Measurements from ENCODE around the gene MFN2. TPM values are rescaled to one million over a fixed set of nuclear protein-coding genes. Genes with fewer than 3 reads are reported as not detected.

Gene MFN2
- total and polyA plus RNA-seq, 4 donors, result 26.7 to 70.8 (median 39.9) TPM

GRCh38 chr1:11957897-11958296 is 22.3 kb upstream of the MFN2 start:
- H3K4me3 ChIP-seq, result no peak overlapping the region
- peaks cover 7 to 47% (median 24%) of the 10 kb centered on the region in 4 donors for H3K36me3 ChIP-seq (ENCODE audit: control insufficient read depth in 4 of 4, insufficient read depth in 4 of 4, low read length in 4 of 4)
- ATAC-seq (ENCODE audit: insufficient read depth, low FRiP score) (no peak), DNase-seq (no peak)
- H3K9ac ChIP-seq (ENCODE audit: insufficient read depth in 1 of 2, low read length in 2 of 2), result no peak overlapping the region
- TF ChIP-seq CTCF (IDR thresholded peaks at IDR 0.05; ENCODE audit: control extremely low read depth, extremely low read depth), result no peak
- H3K4me1 ChIP-seq (ENCODE audit: control insufficient read depth in 5 of 5, insufficient read depth in 5 of 5, low read length in 5 of 5), result no peaks in the 10 kb centered on the region
- WGBS, 2 donors, result 93 to 96% methylated on average over 12 of the region's 12 CpGs
- no peaks in the 10 kb centered on the region for H3K9me3 ChIP-seq (ENCODE audit: control insufficient read depth in 4 of 4, insufficient read depth in 3 of 4, low read length in 3 of 4)
- no peaks in the 10 kb centered on the region for H3K27me3 ChIP-seq (ENCODE audit: control insufficient read depth in 3 of 3, insufficient read depth in 3 of 3, low read length in 2 of 3)
- no peak overlapping the region for H3K27ac ChIP-seq (ENCODE audit: low read depth in 1 of 2, low read length in 1 of 2)

GRCh38 chr1:11960276-11960675 is 20.0 kb upstream of the MFN2 start:
- H3K4me1 ChIP-seq (ENCODE audit: control insufficient read depth in 5 of 5, insufficient read depth in 5 of 5, low read length in 5 of 5), result no peaks in the 10 kb centered on the region
- H3K27me3 ChIP-seq (ENCODE audit: control insufficient read depth in 3 of 3, insufficient read depth in 3 of 3, low read length in 2 of 3), result no peaks in the 10 kb centered on the region
- DNase-seq, result no peak
- H3K36me3 ChIP-seq (ENCODE audit: control insufficient read depth in 4 of 4, insufficient read depth in 4 of 4, low read length in 4 of 4), result peaks cover 13 to 52% (median 21%) of the 10 kb centered on the region in 4 donors
- ATAC-seq (ENCODE audit: insufficient read depth, low FRiP score), result no peak
- no peak overlapping the region for H3K9ac ChIP-seq (ENCODE audit: insufficient read depth in 1 of 2, low read length in 2 of 2)
- no peak for TF ChIP-seq CTCF (IDR thresholded peaks at IDR 0.05; ENCODE audit: control extremely low read depth, extremely low read depth)
- H3K9me3 ChIP-seq (ENCODE audit: control insufficient read depth in 4 of 4, insufficient read depth in 3 of 4, low read length in 3 of 4), result no peaks in the 10 kb centered on the region
- WGBS, 2 donors, result 91 to 92% methylated on average over 5 of the region's 5 CpGs
- peak overlapping the region in 1 of 2 donors; percentile 54 for H3K27ac ChIP-seq (ENCODE audit: low read depth in 1 of 2, low read length in 1 of 2)
- no peak overlapping the region for H3K4me3 ChIP-seq

GRCh38 chr1:11960715-11961114 is 19.5 kb upstream of the MFN2 start:
- Histone ChIP-seq H3K27me3 (ENCODE audit: control insufficient read depth in 3 of 3, insufficient read depth in 3 of 3, low read length in 2 of 3) (no peaks in the 10 kb centered on the region), H3K27ac (ENCODE audit: low read depth in 1 of 2, low read length in 1 of 2) (peak overlapping the region in 1 of 2 donors; percentile 54), H3K9me3 (ENCODE audit: control insufficient read depth in 4 of 4, insufficient read depth in 3 of 4, low read length in 3 of 4) (no peaks in the 10 kb centered on the region), H3K36me3 (ENCODE audit: control insufficient read depth in 4 of 4, insufficient read depth in 4 of 4, low read length in 4 of 4) (peaks cover 13 to 57% (median 20%) of the 10 kb centered on the region in 4 donors), H3K4me3 (no peak overlapping the region), H3K9ac (ENCODE audit: insufficient read depth in 1 of 2, low read length in 2 of 2) (no peak overlapping the region), H3K4me1 (ENCODE audit: control insufficient read depth in 5 of 5, insufficient read depth in 5 of 5, low read length in 5 of 5) (no peaks in the 10 kb centered on the region)
- ATAC-seq (ENCODE audit: insufficient read depth, low FRiP score) (peak; percentile 58), DNase-seq (no peak)
- TF ChIP-seq CTCF (IDR thresholded peaks at IDR 0.05; ENCODE audit: control extremely low read depth, extremely low read depth), result no peak
- 70 to 75% methylated on average over 6 of the region's 6 CpGs for WGBS, 2 donors

GRCh38 chr1:11961230-11961629 is 19.0 kb upstream of the MFN2 start:
- 19 to 40% methylated on average over 4 of the region's 4 CpGs for WGBS, 2 donors
- H3K27me3 ChIP-seq (ENCODE audit: control insufficient read depth in 3 of 3, insufficient read depth in 3 of 3, low read length in 2 of 3), result no peaks in the 10 kb centered on the region
- H3K9me3 ChIP-seq (ENCODE audit: control insufficient read depth in 4 of 4, insufficient read depth in 3 of 4, low read length in 3 of 4), result no peaks in the 10 kb centered on the region
- TF ChIP-seq CTCF (IDR thresholded peaks at IDR 0.05; ENCODE audit: control extremely low read depth, extremely low read depth), result no peak
- H3K36me3 ChIP-seq (ENCODE audit: control insufficient read depth in 4 of 4, insufficient read depth in 4 of 4, low read length in 4 of 4), result peaks cover 14 to 61% (median 24%) of the 10 kb centered on the region in 4 donors
- no peak overlapping the region for H3K4me3 ChIP-seq
- ATAC-seq (ENCODE audit: insufficient read depth, low FRiP score), result no peak
- peak in 1 of 3 donors; percentile 41 for DNase-seq
- peak overlapping the region in 1 of 2 donors; percentile 20 for H3K27ac ChIP-seq (ENCODE audit: low read depth in 1 of 2, low read length in 1 of 2)
- H3K4me1 ChIP-seq (ENCODE audit: control insufficient read depth in 5 of 5, insufficient read depth in 5 of 5, low read length in 5 of 5), result no peaks in the 10 kb centered on the region
- H3K9ac ChIP-seq (ENCODE audit: insufficient read depth in 1 of 2, low read length in 2 of 2), result no peak overlapping the region
